ENCODE data around the gene KCP. TPM values are rescaled to one million over a fixed set of nuclear protein-coding genes. Genes with fewer than 3 reads are reported as not detected.

KCP gene
- total and polyA plus RNA-seq, 2 of the 13 experiments (the other 11 are each of a cell fraction or from before 2014, with no cell fraction given), result 0.37 to 1.0 TPM

DNA sequence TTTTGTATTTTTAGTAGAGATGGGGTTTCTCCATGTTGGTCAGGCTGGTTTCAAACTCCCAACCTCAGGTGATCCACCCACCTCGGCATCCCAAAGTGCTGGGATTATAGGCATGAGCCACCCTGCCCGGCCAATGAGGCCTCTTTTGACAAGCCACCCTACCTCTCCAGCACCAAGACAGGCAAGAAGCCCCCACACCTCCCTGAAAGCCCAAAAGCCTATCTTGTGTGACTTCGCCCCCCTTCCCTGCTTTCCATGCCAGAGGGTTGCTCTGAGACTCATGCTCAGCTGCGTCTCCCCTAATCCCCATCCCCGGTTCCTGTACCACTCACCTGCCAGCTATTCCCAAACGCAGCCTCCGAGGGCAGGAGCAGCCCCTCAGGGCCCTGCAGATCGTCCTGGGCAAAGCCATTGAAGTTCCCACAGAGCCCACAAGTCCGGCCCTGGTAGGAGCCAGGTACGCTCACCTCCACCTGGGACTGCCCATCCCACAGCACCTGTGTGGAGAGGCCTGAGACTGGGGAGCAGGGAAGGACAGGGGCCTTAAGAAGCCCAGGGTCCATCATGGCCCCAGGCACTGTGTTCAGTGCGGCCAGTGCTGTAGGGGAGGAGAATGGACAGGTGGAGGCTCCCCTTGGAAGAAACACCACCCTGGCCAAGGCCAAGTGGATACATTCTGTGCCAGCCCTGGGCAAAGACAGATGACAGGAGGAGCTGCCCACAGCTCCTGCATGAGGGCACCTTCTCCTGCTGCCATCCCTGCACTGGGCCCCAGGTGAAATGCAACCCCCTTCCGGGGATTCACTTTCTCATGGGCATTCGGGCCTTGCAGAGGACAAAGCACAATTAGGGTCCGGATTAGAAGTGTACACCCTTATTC lies 32.0 kb downstream of the KCP start:
- Histone ChIP-seq H3K4me3 (replicated peaks in 1 of 3; ENCODE audit: insufficient read depth in 1 of 3, low read depth in 2 of 3, low read length in 3 of 3) (no peak overlapping the region), H3K27ac (ENCODE audit: extremely low read length, insufficient read depth, low read length) (no peak overlapping the region), H3K36me3 (replicated peaks in 1 of 2; ENCODE audit: control insufficient read depth in 1 of 2, insufficient read depth in 2 of 2, low read length in 2 of 2) (no peaks in the 10 kb centered on the region), H3K4me1 (ENCODE audit: insufficient read depth, low read length) (peaks cover 27% of the 10 kb centered on the region), H3K9ac (ENCODE audit: insufficient read depth, low read depth, low read length) (no peak overlapping the region), H3K27me3 (ENCODE audit: control insufficient read depth in 1 of 2, insufficient read depth in 2 of 2, low read length in 2 of 2) (no peaks in the 10 kb centered on the region; a peak in 1 of 5 replicates), H3K4me2 (ENCODE audit: low read depth, low read length) (no peak overlapping the region), H2AFZ (ENCODE audit: low read length) (no peak overlapping the region), H4K20me1 (ENCODE audit: insufficient read depth, low read length) (no peaks in the 10 kb centered on the region), H3K9me3 (ENCODE audit: low read length) (no peaks in the 10 kb centered on the region), H3K79me2 (ENCODE audit: insufficient read depth, low read length) (no peaks in the 10 kb centered on the region)
- no peak for DNase-seq (ENCODE audit: low spot score)
- FAIRE-seq, result no peak
- 78% methylated on average over 9 of the region's 14 CpGs for WGBS (ENCODE audit: low lambda C conversion rate)
- no peak for ATAC-seq
- intact Hi-C loops (cut with micrococcal nuclease; ENCODE audit: unreplicated experiment), result loop anchor here (2.0 kb wide), 1 partner anchor 84 kb away; no protein-coding TSS in a partner anchor
- no TSS peak for BruUV-seq (replicated peaks)
- TF ChIP-seq, protein P1, sequence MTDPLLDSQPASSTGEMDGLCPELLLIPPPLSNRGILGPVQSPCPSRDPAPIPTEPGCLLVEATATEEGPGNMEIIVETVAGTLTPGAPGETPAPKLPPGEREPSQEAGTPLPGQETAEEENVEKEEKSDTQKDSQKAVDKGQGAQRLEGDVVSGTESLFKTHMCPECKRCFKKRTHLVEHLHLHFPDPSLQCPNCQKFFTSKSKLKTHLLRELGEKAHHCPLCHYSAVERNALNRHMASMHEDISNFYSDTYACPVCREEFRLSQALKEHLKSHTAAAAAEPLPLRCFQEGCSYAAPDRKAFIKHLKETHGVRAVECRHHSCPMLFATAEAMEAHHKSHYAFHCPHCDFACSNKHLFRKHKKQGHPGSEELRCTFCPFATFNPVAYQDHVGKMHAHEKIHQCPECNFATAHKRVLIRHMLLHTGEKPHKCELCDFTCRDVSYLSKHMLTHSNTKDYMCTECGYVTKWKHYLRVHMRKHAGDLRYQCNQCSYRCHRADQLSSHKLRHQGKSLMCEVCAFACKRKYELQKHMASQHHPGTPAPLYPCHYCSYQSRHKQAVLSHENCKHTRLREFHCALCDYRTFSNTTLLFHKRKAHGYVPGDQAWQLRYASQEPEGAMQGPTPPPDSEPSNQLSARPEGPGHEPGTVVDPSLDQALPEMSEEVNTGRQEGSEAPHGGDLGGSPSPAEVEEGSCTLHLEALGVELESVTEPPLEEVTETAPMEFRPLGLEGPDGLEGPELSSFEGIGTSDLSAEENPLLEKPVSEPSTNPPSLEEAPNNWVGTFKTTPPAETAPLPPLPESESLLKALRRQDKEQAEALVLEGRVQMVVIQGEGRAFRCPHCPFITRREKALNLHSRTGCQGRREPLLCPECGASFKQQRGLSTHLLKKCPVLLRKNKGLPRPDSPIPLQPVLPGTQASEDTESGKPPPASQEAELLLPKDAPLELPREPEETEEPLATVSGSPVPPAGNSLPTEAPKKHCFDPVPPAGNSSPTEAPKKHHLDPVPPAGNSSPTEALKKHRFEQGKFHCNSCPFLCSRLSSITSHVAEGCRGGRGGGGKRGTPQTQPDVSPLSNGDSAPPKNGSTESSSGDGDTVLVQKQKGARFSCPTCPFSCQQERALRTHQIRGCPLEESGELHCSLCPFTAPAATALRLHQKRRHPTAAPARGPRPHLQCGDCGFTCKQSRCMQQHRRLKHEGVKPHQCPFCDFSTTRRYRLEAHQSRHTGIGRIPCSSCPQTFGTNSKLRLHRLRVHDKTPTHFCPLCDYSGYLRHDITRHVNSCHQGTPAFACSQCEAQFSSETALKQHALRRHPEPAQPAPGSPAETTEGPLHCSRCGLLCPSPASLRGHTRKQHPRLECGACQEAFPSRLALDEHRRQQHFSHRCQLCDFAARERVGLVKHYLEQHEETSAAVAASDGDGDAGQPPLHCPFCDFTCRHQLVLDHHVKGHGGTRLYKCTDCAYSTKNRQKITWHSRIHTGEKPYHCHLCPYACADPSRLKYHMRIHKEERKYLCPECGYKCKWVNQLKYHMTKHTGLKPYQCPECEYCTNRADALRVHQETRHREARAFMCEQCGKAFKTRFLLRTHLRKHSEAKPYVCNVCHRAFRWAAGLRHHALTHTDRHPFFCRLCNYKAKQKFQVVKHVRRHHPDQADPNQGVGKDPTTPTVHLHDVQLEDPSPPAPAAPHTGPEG (CRISPR knock-in tag; IDR thresholded peaks at IDR 0.05), result no peak
- TF ChIP-seq ZNF607 (CRISPR knock-in tag; IDR thresholded peaks at IDR 0.05; ENCODE audit: borderline replicate concordance) (no peak), KDM2A (CRISPR knock-in tag; IDR thresholded peaks at IDR 0.05; ENCODE audit: borderline replicate concordance, low read depth) (no peak), ATF7-NPFF (CRISPR knock-in tag; IDR thresholded peaks at IDR 0.05; ENCODE audit: low read depth) (no peak)
- CTCF ChIA-PET (ENCODE audit: low intra/inter-chr PET ratio, low total read pairs), result interaction anchor here (2.1 kb wide), 1 partner anchor 36 kb away, joined by 11 read pairs; no protein-coding TSS in a partner anchor
- in situ Hi-C loops (cut with HindIII; ENCODE audit: extremely low pct_ligation_motif_present, low pct_unique_long_range_greater_than_20kb), result loop anchor here (25.0 kb wide), 1 partner anchor 441 kb away; no protein-coding TSS in a partner anchor
- POLR2A ChIA-PET, result no interaction called here
